Endothelial cell of umbilical vein (primary cell): Measurements from ENCODE around the gene CTU2.

Experiments used
- CTCF ChIP-seq, 2 donors: IDR thresholded peaks; 1 replicate in 1 of 2; 2 replicates in 1 of 2; pipeline ENCODE4 v1.5.1; 2011; ENCODE audit warnings: low read length in 2 of 2, mild to moderate bottlenecking in 2 of 2, moderate library complexity in 2 of 2, control low read depth in 1 of 2, inconsistent platforms in 1 of 2, low read depth in 1 of 2; ENCODE audit not compliant: insufficient read depth in 1 of 2; ENCODE audit errors: extremely low read depth in 1 of 2
- EZH2 ChIP-seq: IDR thresholded peaks from 2 replicates; pipeline ENCODE4 v1.6.1; 2012; ENCODE audit warnings: borderline replicate concordance, low read depth, mild to moderate bottlenecking, moderate library complexity, low read length, inconsistent platforms; ENCODE audit not compliant: severe bottlenecking
- GATA2 ChIP-seq: IDR thresholded peaks from 2 replicates; pipeline ENCODE4 v1.7.0; 2011; ENCODE audit warnings: low read depth, mild to moderate bottlenecking, moderate library complexity, mixed read lengths, low read length; ENCODE audit not compliant: insufficient read length, insufficient read depth

- TF ChIP-seq CTCF (IDR thresholded peaks at IDR 0.05; ENCODE audit: extremely low read depth in 1 of 2, insufficient read depth in 1 of 2, low read depth in 1 of 2, low read length in 2 of 2) = no peak
- TF ChIP-seq EZH2 = no peak
- no peak for TF ChIP-seq GATA2
These were observed 7.1 kb upstream of the CTU2 start for GRCh38 chr16:88699180-88699579.
